NCI-H146 treated with DMSO at 0.1 percent for 48 hours (cell line): ENCODE data around the gene CYP27A1.
A peak's percentile ranks its signal among the peaks of the same experiment; 100 is the strongest.

Experiments
- DNase-seq: peaks from one replicate; lab custom pipeline; 2025; ENCODE audit not compliant: unreplicated experiment; lab: John Stamatoyannopoulos, UW

Gene CYP27A1

GRCh38 chr2:218809515-218809914 is 27.6 kb downstream of the CYP27A1 start:
- DNase-seq = no peak

- DNase-seq = no peak
Observed at GRCh38 chr2:218810256-218810655, 28.3 kb downstream of the CYP27A1 start.

GRCh38 chr2:218811382-218811781 is 29.4 kb downstream of the CYP27A1 start:
- no peak for DNase-seq

- DNase-seq = no peak
Observed at GRCh38 chr2:218812096-218812815, 30.3 kb downstream of the CYP27A1 start.

- no peak for DNase-seq
Observed at GRCh38 chr2:218812861-218813260, 30.9 kb downstream of the CYP27A1 start.

- no peak for DNase-seq
Observed at GRCh38 chr2:218813771-218814460, 32.0 kb downstream of the CYP27A1 start.

- DNase-seq = no peak
Observed at GRCh38 chr2:218814540-218815243, 32.7 kb downstream of the CYP27A1 start.

- no peak for DNase-seq
Observed at GRCh38 chr2:218815244-218815637, 33.3 kb downstream of the CYP27A1 start.

- DNase-seq = no peak
Observed at GRCh38 chr2:218815649-218816048, 33.7 kb downstream of the CYP27A1 start.

- no peak for DNase-seq
Observed at GRCh38 chr2:218816561-218817011, 34.6 kb downstream of the CYP27A1 start.

GRCh38 chr2:218819093-218819492 is 37.1 kb downstream of the CYP27A1 start:
- DNase-seq = no peak

- DNase-seq = no peak
Observed at GRCh38 chr2:218820746-218821369, 38.9 kb downstream of the CYP27A1 start.

GRCh38 chr2:218821605-218822211 is 39.8 kb downstream of the CYP27A1 start:
- no peak for DNase-seq

GRCh38 chr2:218822622-218823021 is 40.7 kb downstream of the CYP27A1 start:
- DNase-seq = no peak

GRCh38 chr2:218823196-218823855 is 41.4 kb downstream of the CYP27A1 start:
- no peak for DNase-seq

GRCh38 chr2:218824004-218824403 is 42.1 kb downstream of the CYP27A1 start:
- DNase-seq = no peak

- no peak for DNase-seq
Observed at GRCh38 chr2:218826791-218827190, 44.8 kb downstream of the CYP27A1 start.

- DNase-seq = no peak
Observed at GRCh38 chr2:218827701-218828476, 45.9 kb downstream of the CYP27A1 start.

- no peak for DNase-seq
Observed at GRCh38 chr2:218828477-218828778, 46.5 kb downstream of the CYP27A1 start.

- DNase-seq = peak; percentile 34
Observed at GRCh38 chr2:218829868-218830451, 48.0 kb downstream of the CYP27A1 start.
